BLaER1 treated with 17β-estradiol and CSF1 and Interleukin-3, amounts not matched to agents 10 nM and 100 nM (cell line): Measurements from ENCODE around the gene NHLH1.

ENCODE experiments used
- H3K27ac ChIP-seq, 11 experiments: shearing (Covaris generic); formaldehyde crosslinking; 2 replicates each; pipeline ENCODE4 v1.8.1; 2022
- H3K27me3 ChIP-seq, 11 experiments: shearing (Covaris generic); formaldehyde crosslinking; 2 replicates each; pipeline ENCODE4 v1.8.1; 2022
- H3K36me3 ChIP-seq, 11 experiments: shearing (Covaris generic); formaldehyde crosslinking; 2 replicates each; pipeline ENCODE4 v1.8.1; 2022
- H3K4me1 ChIP-seq, 10 experiments: shearing (Covaris generic); formaldehyde crosslinking; 2 replicates each; pipeline ENCODE4 v1.8.1; 2022
- H3K4me2 ChIP-seq, 11 experiments: shearing (Covaris generic); formaldehyde crosslinking; 2 replicates each; pipeline ENCODE4 v1.8.1; 2022
- H3K4me3 ChIP-seq, 10 experiments: shearing (Covaris generic); formaldehyde crosslinking; 2 replicates each; pipeline ENCODE4 v1.8.1; 2022
- H3K9ac ChIP-seq, 11 experiments: shearing (Covaris generic); formaldehyde crosslinking; 2 replicates each; pipeline ENCODE4 v1.8.1; 2022
- H3K9me3 ChIP-seq, 11 experiments: shearing (Covaris generic); formaldehyde crosslinking; replicated peaks in 1 of 11; 2 replicates each; pipeline ENCODE4 v1.8.1; 2022
- H4K20me1 ChIP-seq, 11 experiments: shearing (Covaris generic); formaldehyde crosslinking; 2 replicates each; pipeline ENCODE4 v1.8.1; 2022
- Cebpa-rat ChIP-seq, 11 experiments: shearing (Covaris generic); IDR thresholded peaks; 2 replicates each; pipeline ENCODE4 v1.8.1; 2022

Gene NHLH1

GRCh38 chr1:160366731-160367515 is at the start of gene NHLH1:
Gene NHLH1, plus strand, starts transcription at chr1:160367071. Its CDS starts 3,661 bp downstream, at chr1:160370732.
- no peak within 1 kb of the TSS for H3K4me3 ChIP-seq
- H3K4me1 ChIP-seq: peaks cover 5 to 28% (median 19%) of the 10 kb centered on the region in 10 experiments
- no peak within 1 kb of the TSS; a peak in 1 of 22 replicates for H3K27ac ChIP-seq
- no peak within 1 kb of the TSS for H3K9ac ChIP-seq
- H3K36me3 ChIP-seq: peaks cover 0 to under 1% (median 0%) of the 10 kb centered on the region in 11 experiments; a peak in 1 of 22 replicates
- H4K20me1 ChIP-seq: peaks cover 0 to 4% (median 0%) of the 10 kb centered on the region in 11 experiments; a peak in 1 of 22 replicates
- TF ChIP-seq Cebpa-rat (IDR thresholded peaks at IDR 0.05): no peak
- H3K27me3 ChIP-seq: no peaks in the 10 kb centered on the region
- H3K9me3 ChIP-seq: no peaks in the 10 kb centered on the region
- peak within 1 kb of the TSS in 3 of 11 experiments; percentile 2 to 9 (median 5); a peak in 1 of 22 replicates for H3K4me2 ChIP-seq

- no peak overlapping the region for H3K4me3 ChIP-seq
- no peak for TF ChIP-seq Cebpa-rat (IDR thresholded peaks at IDR 0.05)
- peaks cover 0 to 84% (median 24%) of the 10 kb centered on the region in 11 experiments; a peak in 15 of 22 replicates for H4K20me1 ChIP-seq
- H3K4me1 ChIP-seq: peaks cover 0 to 15% (median 0%) of the 10 kb centered on the region in 10 experiments; a peak in 2 of 20 replicates
- no peak overlapping the region for H3K4me2 ChIP-seq
- no peaks in the 10 kb centered on the region for H3K27me3 ChIP-seq
- no peak overlapping the region for H3K9ac ChIP-seq
- no peak overlapping the region for H3K27ac ChIP-seq
- peaks cover 0 to 12% (median 8%) of the 10 kb centered on the region in 11 experiments; a peak in 19 of 22 replicates for H3K9me3 ChIP-seq
- H3K36me3 ChIP-seq: peaks cover 94 to 100% (median 98%) of the 10 kb centered on the region in 11 experiments
These were observed 44.0 kb upstream of the NHLH1 start for GRCh38 chr1:160322831-160323230.

GRCh38 chr1:160325252-160325651 is 41.6 kb upstream of the NHLH1 start:
- Histone ChIP-seq H3K36me3 (peaks cover 99 to 100% (median 100%) of the 10 kb centered on the region in 11 experiments), H3K27me3 (no peaks in the 10 kb centered on the region), H3K9ac (no peak overlapping the region), H3K9me3 (no peaks in the 10 kb centered on the region), H3K4me2 (no peak overlapping the region), H3K27ac (no peak overlapping the region), H3K4me3 (no peak overlapping the region), H3K4me1 (peaks cover 0 to 30% (median 0%) of the 10 kb centered on the region in 10 experiments; a peak in 2 of 20 replicates), H4K20me1 (peaks cover 0 to 87% (median 35%) of the 10 kb centered on the region in 11 experiments; a peak in 16 of 22 replicates)
- TF ChIP-seq Cebpa-rat (IDR thresholded peaks at IDR 0.05): no peak

GRCh38 chr1:160326418-160326817 is 40.5 kb upstream of the NHLH1 start:
- Histone ChIP-seq H3K9me3 (no peaks in the 10 kb centered on the region), H3K4me1 (peaks cover 0 to 30% (median 0%) of the 10 kb centered on the region in 10 experiments; a peak in 2 of 20 replicates), H3K36me3 (peaks cover 99 to 100% (median 100%) of the 10 kb centered on the region in 11 experiments), H3K9ac (no peak overlapping the region), H3K27ac (no peak overlapping the region), H3K27me3 (no peaks in the 10 kb centered on the region), H4K20me1 (peaks cover 0 to 87% (median 33%) of the 10 kb centered on the region in 11 experiments; a peak in 14 of 22 replicates), H3K4me2 (no peak overlapping the region), H3K4me3 (no peak overlapping the region)
- no peak for TF ChIP-seq Cebpa-rat (IDR thresholded peaks at IDR 0.05)

GRCh38 chr1:160328184-160328583 is 38.7 kb upstream of the NHLH1 start:
- TF ChIP-seq Cebpa-rat (IDR thresholded peaks at IDR 0.05): no peak
- Histone ChIP-seq H3K27me3 (no peaks in the 10 kb centered on the region), H3K4me1 (peaks cover 0 to 18% (median 0%) of the 10 kb centered on the region in 10 experiments; a peak in 2 of 20 replicates), H4K20me1 (peaks cover 0 to 83% (median 20%) of the 10 kb centered on the region in 11 experiments; a peak in 12 of 22 replicates), H3K36me3 (peaks cover 98 to 100% (median 100%) of the 10 kb centered on the region in 11 experiments), H3K27ac (no peak overlapping the region), H3K4me2 (no peak overlapping the region), H3K4me3 (no peak overlapping the region), H3K9ac (no peak overlapping the region), H3K9me3 (no peaks in the 10 kb centered on the region)

- Histone ChIP-seq H3K9me3 (no peaks in the 10 kb centered on the region), H3K27ac (no peak overlapping the region), H3K27me3 (no peaks in the 10 kb centered on the region), H4K20me1 (peaks cover 0 to 95% (median 23%) of the 10 kb centered on the region in 11 experiments; a peak in 12 of 22 replicates), H3K4me3 (no peak overlapping the region), H3K36me3 (peaks cover 98 to 100% (median 100%) of the 10 kb centered on the region in 11 experiments), H3K9ac (no peak overlapping the region), H3K4me2 (no peak overlapping the region), H3K4me1 (peaks cover 0 to 23% (median 0%) of the 10 kb centered on the region in 10 experiments; a peak in 2 of 20 replicates)
- TF ChIP-seq Cebpa-rat (IDR thresholded peaks at IDR 0.05): no peak
These were observed 36.8 kb upstream of the NHLH1 start for GRCh38 chr1:160330119-160330518.

- H3K36me3 ChIP-seq: peaks cover 98 to 100% (median 99%) of the 10 kb centered on the region in 11 experiments
- no peak overlapping the region for H3K27ac ChIP-seq
- TF ChIP-seq Cebpa-rat (IDR thresholded peaks at IDR 0.05): no peak
These were observed 34.4 kb upstream of the NHLH1 start for GRCh38 chr1:160332516-160332915.

GRCh38 chr1:160338580-160338979 is 28.3 kb upstream of the NHLH1 start:
- Histone ChIP-seq H3K4me1 (peaks cover 18 to 52% (median 27%) of the 10 kb centered on the region in 10 experiments), H3K27me3 (no peaks in the 10 kb centered on the region), H3K27ac (peak overlapping the region in 2 of 11 experiments; percentile 9 to 22; a peak in 3 of 22 replicates), H3K36me3 (peaks cover 65 to 77% (median 72%) of the 10 kb centered on the region in 11 experiments), H3K9ac (no peak overlapping the region), H4K20me1 (peaks cover 8 to 84% (median 40%) of the 10 kb centered on the region in 11 experiments; a peak in 17 of 22 replicates), H3K4me3 (no peak overlapping the region), H3K4me2 (peak overlapping the region in 4 of 11 experiments; percentile 39 to 96 (median 85); a peak in 8 of 22 replicates), H3K9me3 (no peaks in the 10 kb centered on the region)
- TF ChIP-seq Cebpa-rat (IDR thresholded peaks at IDR 0.05): no peak

More at GRCh38 chr1:160332516-160332915, 34.4 kb upstream of the NHLH1 start:
- Histone ChIP-seq H3K4me2 (no peak overlapping the region), H4K20me1 (peaks cover 0 to 94% (median 36%) of the 10 kb centered on the region in 11 experiments; a peak in 12 of 22 replicates), H3K9me3 (no peaks in the 10 kb centered on the region), H3K4me1 (peaks cover 0 to 23% (median 0%) of the 10 kb centered on the region in 10 experiments; a peak in 2 of 20 replicates), H3K4me3 (no peak overlapping the region), H3K27me3 (no peaks in the 10 kb centered on the region), H3K9ac (no peak overlapping the region)

- Histone ChIP-seq H3K4me2 (peak overlapping the region in 5 of 11 experiments; percentile 78 to 96 (median 92); a peak in 8 of 22 replicates), H3K4me1 (peaks cover 28 to 57% (median 40%) of the 10 kb centered on the region in 10 experiments)
These were observed 26.7 kb upstream of the NHLH1 start for GRCh38 chr1:160340146-160340545.

More at GRCh38 chr1:160340146-160340545, 26.7 kb upstream of the NHLH1 start:
- H3K36me3 ChIP-seq: peaks cover 58 to 68% (median 63%) of the 10 kb centered on the region in 11 experiments
- no peak overlapping the region for H3K27ac ChIP-seq
- H3K4me3 ChIP-seq: no peak overlapping the region
- no peaks in the 10 kb centered on the region for H3K27me3 ChIP-seq
- H3K9ac ChIP-seq: no peak overlapping the region
- peaks cover 8 to 68% (median 40%) of the 10 kb centered on the region in 11 experiments; a peak in 17 of 22 replicates for H4K20me1 ChIP-seq
- no peaks in the 10 kb centered on the region for H3K9me3 ChIP-seq
- TF ChIP-seq Cebpa-rat (IDR thresholded peaks at IDR 0.05): no peak
